Left ventricle myocardium inferior (tissue), 1 donor: ENCODE data around the gene SH2D1B. TPM values are rescaled to one million over a fixed set of nuclear protein-coding genes. Genes with fewer than 3 reads are reported as not detected.

ENCODE experiments used
- DNase-seq: peaks from one replicate; pipeline ENCODE4 v3.0.0-alpha.2; 2020
- H3K27ac ChIP-seq: fragments of 200-600 bp; replicated peaks from 2 replicates; pipeline ENCODE4 v1.8.0; 2021
- H3K27me3 ChIP-seq: fragments of 200-600 bp; 2 replicates; pipeline ENCODE4 v1.8.0; 2021; ENCODE audit warnings: low read depth
- H3K36me3 ChIP-seq: fragments of 200-600 bp; 2 replicates; pipeline ENCODE4 v1.8.0; 2021
- H3K4me1 ChIP-seq: fragments of 200-600 bp; 2 replicates; pipeline ENCODE4 v1.8.0; 2021
- H3K4me3 ChIP-seq: fragments of 200-600 bp; 2 replicates; pipeline ENCODE4 v1.8.0; 2021; ENCODE audit warnings: mild to moderate bottlenecking, moderate library complexity
- H3K9me3 ChIP-seq: fragments of 200-600 bp; replicated peaks from 2 replicates; pipeline ENCODE4 v1.8.0; 2021
- CTCF ChIP-seq: fragments of 200-600 bp; IDR thresholded peaks from 2 replicates; pipeline ENCODE4 v1.8.0; 2021; ENCODE audit warnings: antibody characterized with exemption, mild to moderate bottlenecking, borderline replicate concordance
- intact Hi-C: fragments of 100-400 bp; cut with micrococcal nuclease; formaldehyde crosslinking; loops from one replicate; pipeline ENCODE4 v1.11.0; 2022
- total RNA-seq: library from RNA; stranded (reverse); fragmentation: NEBNext Ultra II Directional; extraction: Animal tissue kit (Norgen Biotek cat#: 25700); gene quantifications from one replicate; pipeline ENCODE4 v1.2.1, GENCODE V29; 2021
- donor health status: DM: no; HTN: yes; CAD: no; lungs with severe emphysema.

The SH2D1B gene
- total RNA-seq, 1 donor from 2014 or later, result 0.11 TPM

- Histone ChIP-seq H3K4me1 (no peaks in the 10 kb centered on the region), H3K27me3 (peaks cover 12% of the 10 kb centered on the region), H3K36me3 (no peaks in the 10 kb centered on the region), H3K9me3 (peaks cover 5% of the 10 kb centered on the region), H3K27ac (no peak overlapping the region), H3K4me3 (no peak overlapping the region)
- TF ChIP-seq CTCF, result no peak
- DNase-seq, result no peak
- intact Hi-C loops, result no loop called here
These were observed 5.7 kb upstream of the SH2D1B start for GRCh38 chr1:162417650-162418049.

- no peak overlapping the region for H3K4me3 ChIP-seq
These were observed 5.0 kb upstream of the SH2D1B start for GRCh38 chr1:162416909-162417308.

GRCh38 chr1:162416215-162416614 is 4.3 kb upstream of the SH2D1B start:
- no peak overlapping the region for H3K4me3 ChIP-seq
- peaks cover 5% of the 10 kb centered on the region for H3K9me3 ChIP-seq
- intact Hi-C loops, result no loop called here
- no peak overlapping the region for H3K27ac ChIP-seq
- H3K36me3 ChIP-seq, result no peaks in the 10 kb centered on the region
- TF ChIP-seq CTCF, result no peak
- no peak for DNase-seq
- H3K27me3 ChIP-seq, result peaks cover 25% of the 10 kb centered on the region
- no peaks in the 10 kb centered on the region for H3K4me1 ChIP-seq

More at GRCh38 chr1:162416909-162417308, 5.0 kb upstream of the SH2D1B start:
- no peaks in the 10 kb centered on the region for H3K4me1 ChIP-seq
- no peak for TF ChIP-seq CTCF
- no peaks in the 10 kb centered on the region for H3K36me3 ChIP-seq
- peaks cover 5% of the 10 kb centered on the region for H3K9me3 ChIP-seq
- no peak overlapping the region for H3K27ac ChIP-seq
- intact Hi-C loops, result no loop called here
- no peak for DNase-seq
- peaks cover 20% of the 10 kb centered on the region for H3K27me3 ChIP-seq

GRCh38 chr1:162407539-162407938 is 4.4 kb downstream of the SH2D1B start:
- no peak for TF ChIP-seq CTCF
- peaks cover 25% of the 10 kb centered on the region for H3K27me3 ChIP-seq
- H3K27ac ChIP-seq, result no peak overlapping the region
- H3K4me1 ChIP-seq, result no peaks in the 10 kb centered on the region
- intact Hi-C loops, result no loop called here
- no peaks in the 10 kb centered on the region for H3K36me3 ChIP-seq
- H3K4me3 ChIP-seq, result no peak overlapping the region
- DNase-seq, result no peak
- H3K9me3 ChIP-seq, result no peaks in the 10 kb centered on the region

GRCh38 chr1:162406811-162407210 is 5.1 kb downstream of the SH2D1B start:
- Histone ChIP-seq H3K9me3 (no peaks in the 10 kb centered on the region), H3K4me1 (no peaks in the 10 kb centered on the region), H3K4me3 (no peak overlapping the region), H3K27ac (no peak overlapping the region), H3K36me3 (no peaks in the 10 kb centered on the region), H3K27me3 (peaks cover 18% of the 10 kb centered on the region)
- no peak for DNase-seq
- intact Hi-C loops, result no loop called here
- no peak for TF ChIP-seq CTCF

GRCh38 chr1:162405800-162406199 is 6.1 kb downstream of the SH2D1B start:
- intact Hi-C loops, result no loop called here
- no peaks in the 10 kb centered on the region for H3K4me1 ChIP-seq
- no peak overlapping the region for H3K4me3 ChIP-seq
- DNase-seq, result no peak
- peaks cover 14% of the 10 kb centered on the region for H3K27me3 ChIP-seq
- no peak overlapping the region for H3K27ac ChIP-seq
- no peak for TF ChIP-seq CTCF
- H3K36me3 ChIP-seq, result no peaks in the 10 kb centered on the region
- H3K9me3 ChIP-seq, result no peaks in the 10 kb centered on the region
